ENCODE data around the gene PYGO1. TPM values are rescaled to one million over a fixed set of nuclear protein-coding genes. Genes with fewer than 3 reads are reported as not detected.

The PYGO1 gene
- total and polyA plus RNA-seq, 4 donors: 0.07 to 2.9 (median 0.16) TPM

- Histone ChIP-seq H3K27me3 (ENCODE audit: control insufficient read depth in 4 of 4, insufficient read depth in 4 of 4, low read length in 3 of 4) (peaks cover 0 to 4% (median 0%) of the 10 kb centered on the region in 4 donors), H3K9ac (ENCODE audit: low read depth in 1 of 2, low read length in 2 of 2) (no peak overlapping the region), H3K9me3 (ENCODE audit: control insufficient read depth in 4 of 4, low read length in 3 of 4) (no peaks in the 10 kb centered on the region), H3K36me3 (ENCODE audit: control insufficient read depth in 4 of 4, insufficient read depth in 3 of 4, low read depth in 1 of 4, low read length in 3 of 4) (no peaks in the 10 kb centered on the region), H3K4me3 (ENCODE audit: low read depth in 1 of 3, low read length in 3 of 3) (no peak overlapping the region), H3K4me1 (ENCODE audit: control insufficient read depth in 4 of 4, insufficient read depth in 4 of 4, low read length in 3 of 4) (no peaks in the 10 kb centered on the region), H3K27ac (ENCODE audit: low read depth in 1 of 2, low read length in 2 of 2) (no peak overlapping the region)
- no peak for DNase-seq (ENCODE audit: low spot score)
- TF ChIP-seq RAD21 (IDR thresholded peaks at IDR 0.05) (no peak), SP1 (IDR thresholded peaks at IDR 0.05) (no peak), YY1 (IDR thresholded peaks at IDR 0.05) (no peak), FOXA1 (IDR thresholded peaks at IDR 0.05) (no peak), EGR1 (IDR thresholded peaks at IDR 0.05; ENCODE audit: low read depth in 2 of 2) (no peak), RXRA (IDR thresholded peaks at IDR 0.05) (no peak), GABPA (IDR thresholded peaks at IDR 0.05 in 1 of 2, conservative IDR thresholded peaks at IDR 0.05 in 1 of 2) (no peak), CTCF (IDR thresholded peaks at IDR 0.05; ENCODE audit: low read depth, low read length, missing input control) (no peak), FOXA2 (IDR thresholded peaks at IDR 0.05) (no peak), TAF1 (conservative IDR thresholded peaks at IDR 0.05) (no peak), HNF4G (IDR thresholded peaks at IDR 0.05) (no peak), REST (IDR thresholded peaks at IDR 0.05) (no peak)
- TF ChIP-seq, protein P1, sequence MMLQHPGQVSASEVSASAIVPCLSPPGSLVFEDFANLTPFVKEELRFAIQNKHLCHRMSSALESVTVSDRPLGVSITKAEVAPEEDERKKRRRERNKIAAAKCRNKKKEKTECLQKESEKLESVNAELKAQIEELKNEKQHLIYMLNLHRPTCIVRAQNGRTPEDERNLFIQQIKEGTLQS (IDR thresholded peaks at IDR 0.05): no peak
- TF ChIP-seq, protein P2, sequence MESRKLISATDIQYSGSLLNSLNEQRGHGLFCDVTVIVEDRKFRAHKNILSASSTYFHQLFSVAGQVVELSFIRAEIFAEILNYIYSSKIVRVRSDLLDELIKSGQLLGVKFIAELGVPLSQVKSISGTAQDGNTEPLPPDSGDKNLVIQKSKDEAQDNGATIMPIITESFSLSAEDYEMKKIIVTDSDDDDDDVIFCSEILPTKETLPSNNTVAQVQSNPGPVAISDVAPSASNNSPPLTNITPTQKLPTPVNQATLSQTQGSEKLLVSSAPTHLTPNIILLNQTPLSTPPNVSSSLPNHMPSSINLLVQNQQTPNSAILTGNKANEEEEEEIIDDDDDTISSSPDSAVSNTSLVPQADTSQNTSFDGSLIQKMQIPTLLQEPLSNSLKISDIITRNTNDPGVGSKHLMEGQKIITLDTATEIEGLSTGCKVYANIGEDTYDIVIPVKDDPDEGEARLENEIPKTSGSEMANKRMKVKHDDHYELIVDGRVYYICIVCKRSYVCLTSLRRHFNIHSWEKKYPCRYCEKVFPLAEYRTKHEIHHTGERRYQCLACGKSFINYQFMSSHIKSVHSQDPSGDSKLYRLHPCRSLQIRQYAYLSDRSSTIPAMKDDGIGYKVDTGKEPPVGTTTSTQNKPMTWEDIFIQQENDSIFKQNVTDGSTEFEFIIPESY (IDR thresholded peaks at IDR 0.05): no peak
- TF ChIP-seq, protein P3, sequence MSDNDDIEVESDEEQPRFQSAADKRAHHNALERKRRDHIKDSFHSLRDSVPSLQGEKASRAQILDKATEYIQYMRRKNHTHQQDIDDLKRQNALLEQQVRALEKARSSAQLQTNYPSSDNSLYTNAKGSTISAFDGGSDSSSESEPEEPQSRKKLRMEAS (IDR thresholded peaks at IDR 0.05): no peak
- 80% methylated on average over 6 of the region's 6 CpGs for WGBS
Measured at GRCh38 chr15:55619783-55620182, 31.6 kb upstream of the PYGO1 start.

DNA sequence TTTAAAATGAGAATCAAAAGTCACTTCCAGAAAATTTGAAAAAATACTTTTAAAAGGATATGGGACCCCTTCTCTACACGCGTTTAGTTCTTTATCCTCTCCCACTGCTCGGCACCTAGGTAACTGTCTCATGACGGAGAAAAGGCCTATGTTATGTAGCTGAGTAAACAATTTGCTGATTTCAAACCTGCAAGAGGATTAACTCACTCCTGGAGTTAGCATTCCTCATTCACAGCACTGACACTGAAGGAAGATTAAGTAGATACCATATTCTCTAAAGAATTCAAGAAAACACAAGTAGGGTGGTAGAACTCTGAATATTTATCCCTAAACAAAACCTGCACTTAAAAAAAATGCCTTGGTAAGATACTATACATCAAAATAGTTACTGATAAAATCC, 30.2 kb upstream of the PYGO1 start:
- Histone ChIP-seq H3K4me1 (ENCODE audit: control insufficient read depth in 4 of 4, insufficient read depth in 4 of 4, low read length in 3 of 4) (no peaks in the 10 kb centered on the region), H3K9ac (ENCODE audit: low read depth in 1 of 2, low read length in 2 of 2) (no peak overlapping the region), H3K36me3 (ENCODE audit: control insufficient read depth in 4 of 4, insufficient read depth in 3 of 4, low read depth in 1 of 4, low read length in 3 of 4) (no peaks in the 10 kb centered on the region), H3K9me3 (ENCODE audit: control insufficient read depth in 4 of 4, low read length in 3 of 4) (no peaks in the 10 kb centered on the region), H3K27ac (ENCODE audit: low read depth in 1 of 2, low read length in 2 of 2) (no peak overlapping the region), H3K27me3 (ENCODE audit: control insufficient read depth in 4 of 4, insufficient read depth in 4 of 4, low read length in 3 of 4) (peaks cover 0 to 4% (median 0%) of the 10 kb centered on the region in 4 donors), H3K4me3 (ENCODE audit: low read depth in 1 of 3, low read length in 3 of 3) (no peak overlapping the region)
- 68% methylated on average over 4 of the region's 4 CpGs for WGBS
- TF ChIP-seq JUND (IDR thresholded peaks at IDR 0.05): no peak
- no peak for TF ChIP-seq HNF4G (IDR thresholded peaks at IDR 0.05)
- TF ChIP-seq RXRA (IDR thresholded peaks at IDR 0.05): no peak
- TF ChIP-seq YY1 (IDR thresholded peaks at IDR 0.05): no peak
- TF ChIP-seq, protein P3 (IDR thresholded peaks at IDR 0.05): no peak
- TF ChIP-seq, protein P1 (IDR thresholded peaks at IDR 0.05): no peak
- TF ChIP-seq TAF1 (conservative IDR thresholded peaks at IDR 0.05): no peak
- TF ChIP-seq HNF4A (conservative IDR thresholded peaks at IDR 0.05): no peak
- no peak for DNase-seq (ENCODE audit: low spot score)
